ENCODE data around the gene TMEM158.

TMEM158 gene

GRCh38 chr3:45191924-45192417, 34.1 kb downstream of the TMEM158 start:
- no peak for DNase-seq (ENCODE audit: low read depth)
- TF ChIP-seq MAX (IDR thresholded peaks at IDR 0.05; ENCODE audit: low read depth, low read length) (no peak), CTCF (IDR thresholded peaks at IDR 0.05; ENCODE audit: low read depth, low read length) (no peak), MYC (IDR thresholded peaks at IDR 0.05; ENCODE audit: low read depth, low read length) (no peak), POLR2A (IDR thresholded peaks at IDR 0.05; ENCODE audit: extremely low read depth, insufficient read length) (no peak)
- no peak overlapping the region for H3K4me3 ChIP-seq (ENCODE audit: low read depth, low read length)

GRCh38 chr3:45191424-45191823, 34.7 kb downstream of the TMEM158 start:
- TF ChIP-seq CTCF (IDR thresholded peaks at IDR 0.05; ENCODE audit: low read depth, low read length) = no peak
- no peak for TF ChIP-seq MAX (IDR thresholded peaks at IDR 0.05; ENCODE audit: low read depth, low read length)
- no peak for TF ChIP-seq POLR2A (IDR thresholded peaks at IDR 0.05; ENCODE audit: extremely low read depth, insufficient read length)
- no peak for TF ChIP-seq MYC (IDR thresholded peaks at IDR 0.05; ENCODE audit: low read depth, low read length)
- H3K4me3 ChIP-seq (ENCODE audit: low read depth, low read length) = no peak overlapping the region
- DNase-seq (ENCODE audit: low read depth) = no peak

GRCh38 chr3:45188719-45189659, 37.1 kb downstream of the TMEM158 start:
- no peak for DNase-seq (ENCODE audit: low read depth)
- no peak for TF ChIP-seq MAX (IDR thresholded peaks at IDR 0.05; ENCODE audit: low read depth, low read length)
- H3K4me3 ChIP-seq (ENCODE audit: low read depth, low read length) = no peak overlapping the region

GRCh38 chr3:45187694-45188141, 38.4 kb downstream of the TMEM158 start:
- no peak for DNase-seq (ENCODE audit: low read depth)
- no peak for TF ChIP-seq MYC (IDR thresholded peaks at IDR 0.05; ENCODE audit: low read depth, low read length)
- TF ChIP-seq CTCF (IDR thresholded peaks at IDR 0.05; ENCODE audit: low read depth, low read length) = no peak
- TF ChIP-seq POLR2A (IDR thresholded peaks at IDR 0.05; ENCODE audit: extremely low read depth, insufficient read length) = no peak
- TF ChIP-seq MAX (IDR thresholded peaks at IDR 0.05; ENCODE audit: low read depth, low read length) = no peak
- H3K4me3 ChIP-seq (ENCODE audit: low read depth, low read length) = no peak overlapping the region

GRCh38 chr3:45186871-45187270, 39.2 kb downstream of the TMEM158 start:
- TF ChIP-seq POLR2A (IDR thresholded peaks at IDR 0.05; ENCODE audit: extremely low read depth, insufficient read length) (no peak), MAX (IDR thresholded peaks at IDR 0.05; ENCODE audit: low read depth, low read length) (no peak), CTCF (IDR thresholded peaks at IDR 0.05; ENCODE audit: low read depth, low read length) (no peak), MYC (IDR thresholded peaks at IDR 0.05; ENCODE audit: low read depth, low read length) (no peak)
- no peak for DNase-seq (ENCODE audit: low read depth)
- no peak overlapping the region for H3K4me3 ChIP-seq (ENCODE audit: low read depth, low read length)

GRCh38 chr3:45185461-45185860, 40.6 kb downstream of the TMEM158 start:
- no peak overlapping the region for H3K4me3 ChIP-seq (ENCODE audit: low read depth, low read length)
- DNase-seq (ENCODE audit: low read depth) = no peak
- no peak for TF ChIP-seq POLR2A (IDR thresholded peaks at IDR 0.05; ENCODE audit: extremely low read depth, insufficient read length)
- TF ChIP-seq MAX (IDR thresholded peaks at IDR 0.05; ENCODE audit: low read depth, low read length) = no peak
- TF ChIP-seq CTCF (IDR thresholded peaks at IDR 0.05; ENCODE audit: low read depth, low read length) = no peak
- no peak for TF ChIP-seq MYC (IDR thresholded peaks at IDR 0.05; ENCODE audit: low read depth, low read length)
